Measurements from ENCODE around the gene HS6ST3. TPM values are rescaled to one million over a fixed set of nuclear protein-coding genes. Genes with fewer than 3 reads are reported as not detected.

The HS6ST3 gene
- total and polyA plus RNA-seq, 9 of the 15 experiments (the other 6 are each of a cell fraction or from before 2014, with no cell fraction given): not detected

DNA sequence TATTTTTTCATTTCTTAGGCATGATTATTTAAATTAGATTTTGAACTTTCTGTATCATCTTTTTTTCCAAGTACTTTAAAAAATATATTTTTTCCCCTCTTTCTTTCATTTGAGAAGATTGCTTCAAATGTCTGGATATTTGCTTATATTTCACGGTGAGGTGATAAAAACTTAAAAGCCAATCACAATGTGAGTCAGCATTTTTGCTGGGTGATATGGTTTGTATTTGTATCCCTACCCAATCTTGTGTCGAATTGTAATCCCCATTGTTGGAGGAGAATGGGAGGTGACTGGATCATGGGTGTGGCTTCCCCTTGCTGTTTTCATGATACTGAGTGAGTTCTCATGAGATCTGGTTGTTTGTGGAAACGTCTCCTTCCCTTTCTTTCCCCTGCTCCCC, 583.9 kb downstream of the HS6ST3 start (continued):
- TF ChIP-seq, protein P1, sequence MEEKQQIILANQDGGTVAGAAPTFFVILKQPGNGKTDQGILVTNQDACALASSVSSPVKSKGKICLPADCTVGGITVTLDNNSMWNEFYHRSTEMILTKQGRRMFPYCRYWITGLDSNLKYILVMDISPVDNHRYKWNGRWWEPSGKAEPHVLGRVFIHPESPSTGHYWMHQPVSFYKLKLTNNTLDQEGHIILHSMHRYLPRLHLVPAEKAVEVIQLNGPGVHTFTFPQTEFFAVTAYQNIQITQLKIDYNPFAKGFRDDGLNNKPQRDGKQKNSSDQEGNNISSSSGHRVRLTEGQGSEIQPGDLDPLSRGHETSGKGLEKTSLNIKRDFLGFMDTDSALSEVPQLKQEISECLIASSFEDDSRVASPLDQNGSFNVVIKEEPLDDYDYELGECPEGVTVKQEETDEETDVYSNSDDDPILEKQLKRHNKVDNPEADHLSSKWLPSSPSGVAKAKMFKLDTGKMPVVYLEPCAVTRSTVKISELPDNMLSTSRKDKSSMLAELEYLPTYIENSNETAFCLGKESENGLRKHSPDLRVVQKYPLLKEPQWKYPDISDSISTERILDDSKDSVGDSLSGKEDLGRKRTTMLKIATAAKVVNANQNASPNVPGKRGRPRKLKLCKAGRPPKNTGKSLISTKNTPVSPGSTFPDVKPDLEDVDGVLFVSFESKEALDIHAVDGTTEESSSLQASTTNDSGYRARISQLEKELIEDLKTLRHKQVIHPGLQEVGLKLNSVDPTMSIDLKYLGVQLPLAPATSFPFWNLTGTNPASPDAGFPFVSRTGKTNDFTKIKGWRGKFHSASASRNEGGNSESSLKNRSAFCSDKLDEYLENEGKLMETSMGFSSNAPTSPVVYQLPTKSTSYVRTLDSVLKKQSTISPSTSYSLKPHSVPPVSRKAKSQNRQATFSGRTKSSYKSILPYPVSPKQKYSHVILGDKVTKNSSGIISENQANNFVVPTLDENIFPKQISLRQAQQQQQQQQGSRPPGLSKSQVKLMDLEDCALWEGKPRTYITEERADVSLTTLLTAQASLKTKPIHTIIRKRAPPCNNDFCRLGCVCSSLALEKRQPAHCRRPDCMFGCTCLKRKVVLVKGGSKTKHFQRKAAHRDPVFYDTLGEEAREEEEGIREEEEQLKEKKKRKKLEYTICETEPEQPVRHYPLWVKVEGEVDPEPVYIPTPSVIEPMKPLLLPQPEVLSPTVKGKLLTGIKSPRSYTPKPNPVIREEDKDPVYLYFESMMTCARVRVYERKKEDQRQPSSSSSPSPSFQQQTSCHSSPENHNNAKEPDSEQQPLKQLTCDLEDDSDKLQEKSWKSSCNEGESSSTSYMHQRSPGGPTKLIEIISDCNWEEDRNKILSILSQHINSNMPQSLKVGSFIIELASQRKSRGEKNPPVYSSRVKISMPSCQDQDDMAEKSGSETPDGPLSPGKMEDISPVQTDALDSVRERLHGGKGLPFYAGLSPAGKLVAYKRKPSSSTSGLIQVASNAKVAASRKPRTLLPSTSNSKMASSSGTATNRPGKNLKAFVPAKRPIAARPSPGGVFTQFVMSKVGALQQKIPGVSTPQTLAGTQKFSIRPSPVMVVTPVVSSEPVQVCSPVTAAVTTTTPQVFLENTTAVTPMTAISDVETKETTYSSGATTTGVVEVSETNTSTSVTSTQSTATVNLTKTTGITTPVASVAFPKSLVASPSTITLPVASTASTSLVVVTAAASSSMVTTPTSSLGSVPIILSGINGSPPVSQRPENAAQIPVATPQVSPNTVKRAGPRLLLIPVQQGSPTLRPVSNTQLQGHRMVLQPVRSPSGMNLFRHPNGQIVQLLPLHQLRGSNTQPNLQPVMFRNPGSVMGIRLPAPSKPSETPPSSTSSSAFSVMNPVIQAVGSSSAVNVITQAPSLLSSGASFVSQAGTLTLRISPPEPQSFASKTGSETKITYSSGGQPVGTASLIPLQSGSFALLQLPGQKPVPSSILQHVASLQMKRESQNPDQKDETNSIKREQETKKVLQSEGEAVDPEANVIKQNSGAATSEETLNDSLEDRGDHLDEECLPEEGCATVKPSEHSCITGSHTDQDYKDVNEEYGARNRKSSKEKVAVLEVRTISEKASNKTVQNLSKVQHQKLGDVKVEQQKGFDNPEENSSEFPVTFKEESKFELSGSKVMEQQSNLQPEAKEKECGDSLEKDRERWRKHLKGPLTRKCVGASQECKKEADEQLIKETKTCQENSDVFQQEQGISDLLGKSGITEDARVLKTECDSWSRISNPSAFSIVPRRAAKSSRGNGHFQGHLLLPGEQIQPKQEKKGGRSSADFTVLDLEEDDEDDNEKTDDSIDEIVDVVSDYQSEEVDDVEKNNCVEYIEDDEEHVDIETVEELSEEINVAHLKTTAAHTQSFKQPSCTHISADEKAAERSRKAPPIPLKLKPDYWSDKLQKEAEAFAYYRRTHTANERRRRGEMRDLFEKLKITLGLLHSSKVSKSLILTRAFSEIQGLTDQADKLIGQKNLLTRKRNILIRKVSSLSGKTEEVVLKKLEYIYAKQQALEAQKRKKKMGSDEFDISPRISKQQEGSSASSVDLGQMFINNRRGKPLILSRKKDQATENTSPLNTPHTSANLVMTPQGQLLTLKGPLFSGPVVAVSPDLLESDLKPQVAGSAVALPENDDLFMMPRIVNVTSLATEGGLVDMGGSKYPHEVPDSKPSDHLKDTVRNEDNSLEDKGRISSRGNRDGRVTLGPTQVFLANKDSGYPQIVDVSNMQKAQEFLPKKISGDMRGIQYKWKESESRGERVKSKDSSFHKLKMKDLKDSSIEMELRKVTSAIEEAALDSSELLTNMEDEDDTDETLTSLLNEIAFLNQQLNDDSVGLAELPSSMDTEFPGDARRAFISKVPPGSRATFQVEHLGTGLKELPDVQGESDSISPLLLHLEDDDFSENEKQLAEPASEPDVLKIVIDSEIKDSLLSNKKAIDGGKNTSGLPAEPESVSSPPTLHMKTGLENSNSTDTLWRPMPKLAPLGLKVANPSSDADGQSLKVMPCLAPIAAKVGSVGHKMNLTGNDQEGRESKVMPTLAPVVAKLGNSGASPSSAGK (IDR thresholded peaks at IDR 0.05): no peak
